ENCODE data around the gene BRDT. TPM values are rescaled to one million over a fixed set of nuclear protein-coding genes. Genes with fewer than 3 reads are reported as not detected.

BRDT gene
- total RNA-seq, 1 experiment from 2014 or later, result not detected

DNA sequence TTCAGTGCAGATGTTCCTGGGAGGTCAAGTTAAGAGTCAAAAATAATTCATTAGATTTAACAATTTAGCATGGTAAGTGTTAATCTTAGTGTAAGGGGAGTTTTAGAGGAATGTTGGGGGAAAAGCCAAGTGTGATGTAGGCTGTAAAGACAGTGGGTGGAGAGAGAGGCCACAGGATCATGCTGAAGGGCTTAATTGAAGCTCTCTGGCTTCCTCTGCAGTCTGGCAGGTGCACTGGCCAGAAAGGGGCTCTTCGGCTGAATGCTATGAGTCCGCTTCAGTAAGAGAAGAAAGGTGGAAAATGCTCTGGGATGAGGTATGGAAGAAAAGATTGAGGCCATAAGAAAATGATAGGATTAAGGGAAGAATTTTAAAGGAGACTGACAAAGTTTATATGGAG, 3.0 kb downstream of the BRDT start:
- POLR2A ChIA-PET, result no interaction called here
- no peaks in the 10 kb centered on the region for H3K36me3 ChIP-seq (ENCODE audit: control insufficient read depth, insufficient read depth, low read length)
- DNase-seq (ENCODE audit: low read depth, low spot score) (no peak), ATAC-seq (no peak)
- no peak overlapping the region for H3K27ac ChIP-seq (ENCODE audit: low read length)
- BruUV-seq (replicated peaks), result no TSS peak
- H3K9me3 ChIP-seq (ENCODE audit: control insufficient read depth, insufficient read depth, low read depth, low read length), result no peaks in the 10 kb centered on the region
- in situ Hi-C loops (cut with HindIII; ENCODE audit: low pct_unique_long_range_greater_than_20kb, low sequenced_read_pairs) (no loop called here), intact Hi-C loops (cut with micrococcal nuclease; ENCODE audit: unreplicated experiment) (no loop called here)
- H3K4me3 ChIP-seq (ENCODE audit: low read depth in 2 of 2, low read length in 2 of 2), result no peak overlapping the region
- TF ChIP-seq, protein P1, sequence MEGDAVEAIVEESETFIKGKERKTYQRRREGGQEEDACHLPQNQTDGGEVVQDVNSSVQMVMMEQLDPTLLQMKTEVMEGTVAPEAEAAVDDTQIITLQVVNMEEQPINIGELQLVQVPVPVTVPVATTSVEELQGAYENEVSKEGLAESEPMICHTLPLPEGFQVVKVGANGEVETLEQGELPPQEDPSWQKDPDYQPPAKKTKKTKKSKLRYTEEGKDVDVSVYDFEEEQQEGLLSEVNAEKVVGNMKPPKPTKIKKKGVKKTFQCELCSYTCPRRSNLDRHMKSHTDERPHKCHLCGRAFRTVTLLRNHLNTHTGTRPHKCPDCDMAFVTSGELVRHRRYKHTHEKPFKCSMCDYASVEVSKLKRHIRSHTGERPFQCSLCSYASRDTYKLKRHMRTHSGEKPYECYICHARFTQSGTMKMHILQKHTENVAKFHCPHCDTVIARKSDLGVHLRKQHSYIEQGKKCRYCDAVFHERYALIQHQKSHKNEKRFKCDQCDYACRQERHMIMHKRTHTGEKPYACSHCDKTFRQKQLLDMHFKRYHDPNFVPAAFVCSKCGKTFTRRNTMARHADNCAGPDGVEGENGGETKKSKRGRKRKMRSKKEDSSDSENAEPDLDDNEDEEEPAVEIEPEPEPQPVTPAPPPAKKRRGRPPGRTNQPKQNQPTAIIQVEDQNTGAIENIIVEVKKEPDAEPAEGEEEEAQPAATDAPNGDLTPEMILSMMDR (IDR thresholded peaks at IDR 0.05), result no peak
- no peak for TF ChIP-seq POLR2AphosphoS5 (IDR thresholded peaks at IDR 0.05; ENCODE audit: low read depth, low read length)
- TF ChIP-seq, protein P2, sequence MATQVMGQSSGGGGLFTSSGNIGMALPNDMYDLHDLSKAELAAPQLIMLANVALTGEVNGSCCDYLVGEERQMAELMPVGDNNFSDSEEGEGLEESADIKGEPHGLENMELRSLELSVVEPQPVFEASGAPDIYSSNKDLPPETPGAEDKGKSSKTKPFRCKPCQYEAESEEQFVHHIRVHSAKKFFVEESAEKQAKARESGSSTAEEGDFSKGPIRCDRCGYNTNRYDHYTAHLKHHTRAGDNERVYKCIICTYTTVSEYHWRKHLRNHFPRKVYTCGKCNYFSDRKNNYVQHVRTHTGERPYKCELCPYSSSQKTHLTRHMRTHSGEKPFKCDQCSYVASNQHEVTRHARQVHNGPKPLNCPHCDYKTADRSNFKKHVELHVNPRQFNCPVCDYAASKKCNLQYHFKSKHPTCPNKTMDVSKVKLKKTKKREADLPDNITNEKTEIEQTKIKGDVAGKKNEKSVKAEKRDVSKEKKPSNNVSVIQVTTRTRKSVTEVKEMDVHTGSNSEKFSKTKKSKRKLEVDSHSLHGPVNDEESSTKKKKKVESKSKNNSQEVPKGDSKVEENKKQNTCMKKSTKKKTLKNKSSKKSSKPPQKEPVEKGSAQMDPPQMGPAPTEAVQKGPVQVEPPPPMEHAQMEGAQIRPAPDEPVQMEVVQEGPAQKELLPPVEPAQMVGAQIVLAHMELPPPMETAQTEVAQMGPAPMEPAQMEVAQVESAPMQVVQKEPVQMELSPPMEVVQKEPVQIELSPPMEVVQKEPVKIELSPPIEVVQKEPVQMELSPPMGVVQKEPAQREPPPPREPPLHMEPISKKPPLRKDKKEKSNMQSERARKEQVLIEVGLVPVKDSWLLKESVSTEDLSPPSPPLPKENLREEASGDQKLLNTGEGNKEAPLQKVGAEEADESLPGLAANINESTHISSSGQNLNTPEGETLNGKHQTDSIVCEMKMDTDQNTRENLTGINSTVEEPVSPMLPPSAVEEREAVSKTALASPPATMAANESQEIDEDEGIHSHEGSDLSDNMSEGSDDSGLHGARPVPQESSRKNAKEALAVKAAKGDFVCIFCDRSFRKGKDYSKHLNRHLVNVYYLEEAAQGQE (IDR thresholded peaks at IDR 0.05; ENCODE audit: insufficient read depth in 1 of 2, low read depth in 2 of 2, low read length in 1 of 2), result no peak
- no peak for TF ChIP-seq SIN3A (IDR thresholded peaks at IDR 0.05; ENCODE audit: borderline replicate concordance, insufficient read depth, low read depth, low read length)
- no peak for TF ChIP-seq TCF7L2 (IDR thresholded peaks at IDR 0.05; ENCODE audit: low read depth, low read length)
- CTCF ChIA-PET, result no interaction called here
- H3K27me3 ChIP-seq (ENCODE audit: control insufficient read depth, insufficient read depth, low read length), result no peaks in the 10 kb centered on the region
- no peaks in the 10 kb centered on the region for H3K4me1 ChIP-seq (ENCODE audit: control insufficient read depth, insufficient read depth, low read length)

DNA sequence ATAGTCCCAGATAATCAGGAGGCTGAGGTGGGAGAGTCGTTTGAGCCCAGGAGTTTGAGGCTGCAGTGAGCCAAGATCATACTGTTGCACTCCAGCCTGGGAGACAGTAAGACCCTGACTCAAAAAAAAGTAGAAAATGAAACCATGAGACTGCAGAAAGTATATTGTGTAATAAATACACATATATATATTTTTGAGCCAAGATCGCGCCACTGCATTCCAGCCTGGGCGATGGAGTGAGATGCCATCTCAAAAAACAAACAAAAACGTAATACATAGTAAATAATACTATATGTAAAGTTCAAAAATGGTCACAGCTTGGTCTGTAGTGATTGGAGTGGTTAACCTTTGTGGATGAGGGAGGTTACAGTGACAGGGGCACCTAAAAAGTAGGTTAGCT, 9.7 kb downstream of the BRDT start:
- no peaks in the 10 kb centered on the region for H3K9me3 ChIP-seq (ENCODE audit: control insufficient read depth, insufficient read depth, low read depth, low read length)
- in situ Hi-C loops (cut with HindIII; ENCODE audit: low pct_unique_long_range_greater_than_20kb, low sequenced_read_pairs) (no loop called here), intact Hi-C loops (cut with micrococcal nuclease; ENCODE audit: unreplicated experiment) (no loop called here)
- CTCF ChIA-PET, result no interaction called here
- POLR2A ChIA-PET, result no interaction called here
- H3K27ac ChIP-seq (ENCODE audit: low read length), result no peak overlapping the region
- no peak overlapping the region for H3K4me3 ChIP-seq (ENCODE audit: low read depth in 2 of 2, low read length in 2 of 2)
- H3K27me3 ChIP-seq (ENCODE audit: control insufficient read depth, insufficient read depth, low read length), result no peaks in the 10 kb centered on the region
- no peak for TF ChIP-seq SIN3A (IDR thresholded peaks at IDR 0.05; ENCODE audit: borderline replicate concordance, insufficient read depth, low read depth, low read length)
- no peak for TF ChIP-seq POLR2AphosphoS5 (IDR thresholded peaks at IDR 0.05; ENCODE audit: low read depth, low read length)
- no peak for TF ChIP-seq TCF7L2 (IDR thresholded peaks at IDR 0.05; ENCODE audit: low read depth, low read length)
- TF ChIP-seq, protein P2 (IDR thresholded peaks at IDR 0.05; ENCODE audit: insufficient read depth in 1 of 2, low read depth in 2 of 2, low read length in 1 of 2), result no peak
- TF ChIP-seq, protein P1 (IDR thresholded peaks at IDR 0.05), result no peak
- DNase-seq (ENCODE audit: low read depth, low spot score), result no peak
- no TSS peak for BruUV-seq (replicated peaks)
- no peaks in the 10 kb centered on the region for H3K4me1 ChIP-seq (ENCODE audit: control insufficient read depth, insufficient read depth, low read length)
- ATAC-seq, result no peak
- no peaks in the 10 kb centered on the region for H3K36me3 ChIP-seq (ENCODE audit: control insufficient read depth, insufficient read depth, low read length)

Data from Panc1 (cell line).